ENCODE results near the gene EGLN2. TPM values are rescaled to one million over a fixed set of nuclear protein-coding genes. Genes with fewer than 3 reads are reported as not detected.
A peak's percentile ranks its signal among the peaks of the same experiment; 100 is the strongest.

The EGLN2 gene
- total RNA-seq (52.0 TPM), polyA plus RNA-seq (ENCODE audit: insufficient read depth in 1 of 8, insufficient read length in 8 of 8, low replicate concordance in 1 of 8) (10 to 100 TPM; 46.8 to 58.7 (median 52.4) TPM)
- long read RNA-seq, donor 1, transcript EGLN2-201 (6 exons, 2,102 nt): major isoform, 5 of 9 reads
- long read RNA-seq, donor 1, partial matches to known transcripts: 0 of 9 reads
- long read RNA-seq, donor 1, other reads (novel, unspliced or antisense): 0 of 9 reads
- long read RNA-seq, donor 2, partial matches to known transcripts: 0 of 1 reads
- long read RNA-seq, donor 2, other reads (novel, unspliced or antisense): 0 of 1 reads
- long read RNA-seq, donor 3, transcript EGLN2-201 (6 exons, 2,102 nt): major isoform, 12 of 23 reads
- long read RNA-seq, donor 3, partial matches to known transcripts: 6 of 23 reads
- long read RNA-seq, donor 3, other reads (novel, unspliced or antisense): 0 of 23 reads
- long read RNA-seq, donor 4, transcript EGLN2-201 (6 exons, 2,102 nt): major isoform, 9 of 16 reads
- long read RNA-seq, donor 4, transcript EGLN2-207 (5 exons, 2,821 nt): minor isoform, 6 of 16 reads
- long read RNA-seq, donor 4, partial matches to known transcripts: 0 of 16 reads
- long read RNA-seq, donor 4, other reads (novel, unspliced or antisense): 0 of 16 reads
- long read RNA-seq, donor 5, transcript EGLN2-201 (6 exons, 2,102 nt): major isoform, 16 of 38 reads
- long read RNA-seq, donor 5, transcript EGLN2-207 (5 exons, 2,821 nt): minor isoform, 13 of 38 reads
- long read RNA-seq, donor 5, partial matches to known transcripts: 5 of 38 reads
- long read RNA-seq, donor 5, other reads (novel, unspliced or antisense): 0 of 38 reads
- long read RNA-seq, donor 6, transcript EGLN2-207 (5 exons, 2,821 nt): minor isoform, 8 of 27 reads
- long read RNA-seq, donor 6, transcript EGLN2-201 (6 exons, 2,102 nt): major isoform, 18 of 27 reads
- long read RNA-seq, donor 6, partial matches to known transcripts: 0 of 27 reads
- long read RNA-seq, donor 6, other reads (novel, unspliced or antisense): 0 of 27 reads
- long read RNA-seq, donor 7, transcript EGLN2-201 (6 exons, 2,102 nt): major isoform, 9 of 56 reads
- long read RNA-seq, donor 7, transcript EGLN2-207 (5 exons, 2,821 nt): minor isoform, 6 of 56 reads
- long read RNA-seq, donor 7, partial matches to known transcripts: 37 of 56 reads
- long read RNA-seq, donor 7, other reads (novel, unspliced or antisense): 0 of 56 reads
- long read RNA-seq, donor 8, transcript EGLN2-207 (5 exons, 2,821 nt): major isoform, 5 of 8 reads
- long read RNA-seq, donor 8, partial matches to known transcripts: 0 of 8 reads
- long read RNA-seq, donor 8, other reads (novel, unspliced or antisense): 0 of 8 reads
- long read RNA-seq, donor 9, transcript EGLN2-207 (5 exons, 2,821 nt): major isoform, 9 of 28 reads
- long read RNA-seq, donor 9, transcript EGLN2-201 (6 exons, 2,102 nt): minor isoform, 7 of 28 reads
- long read RNA-seq, donor 9, partial matches to known transcripts: 7 of 28 reads
- long read RNA-seq, donor 9, other reads (novel, unspliced or antisense): 0 of 28 reads
- long read RNA-seq, donor 10, transcript EGLN2-201 (6 exons, 2,102 nt): minor isoform, 6 of 24 reads
- long read RNA-seq, donor 10, transcript EGLN2-207 (5 exons, 2,821 nt): major isoform, 7 of 24 reads
- long read RNA-seq, donor 10, partial matches to known transcripts: 8 of 24 reads
- long read RNA-seq, donor 10, other reads (novel, unspliced or antisense): 0 of 24 reads
- long read RNA-seq, donor 11, transcript EGLN2-207 (5 exons, 2,821 nt): major isoform, 8 of 33 reads
- long read RNA-seq, donor 11, transcript EGLN2-201 (6 exons, 2,102 nt): minor isoform, 7 of 33 reads
- long read RNA-seq, donor 11, partial matches to known transcripts: 17 of 33 reads
- long read RNA-seq, donor 11, other reads (novel, unspliced or antisense): 0 of 33 reads

GRCh38 chr19:40798683-40799557 is at the start of gene EGLN2:
TSS of gene EGLN2 (plus strand) at chr19:40799191. CDS start at chr19:40800573, 1,382 bp downstream.
- no peaks in the 10 kb centered on the region for H3K27me3 ChIP-seq (ENCODE audit: control insufficient read depth, insufficient read depth, low read length)
- peak; percentile 100 for DNase-seq
- H3K27ac ChIP-seq (ENCODE audit: low read length): peak within 1 kb of the TSS; percentile 95
- H3K36me3 ChIP-seq (ENCODE audit: control insufficient read depth, insufficient read depth, low read length): peaks cover 33% of the 10 kb centered on the region
- no peaks in the 10 kb centered on the region for H3K9me3 ChIP-seq (replicated peaks; ENCODE audit: control insufficient read depth, low read depth, low read length)
- H3K4me3 ChIP-seq (ENCODE audit: low read length): peak within 1 kb of the TSS; percentile 80
- WGBS (ENCODE audit: insufficient coverage): under 1% methylated on average over 59 of the region's 110 CpGs
- H3K4me1 ChIP-seq (ENCODE audit: control insufficient read depth, insufficient read depth, low read length): peaks cover 48% of the 10 kb centered on the region

GRCh38 chr19:40750058-40750873 is 48.7 kb upstream of the EGLN2 start, which contains the start of gene ACTMAP:
TSS of gene ACTMAP (minus strand) at chr19:40750477. CDS start at chr19:40749803, 674 bp downstream.
- Histone ChIP-seq H3K4me3 (ENCODE audit: low read length) (peak within 1 kb of the TSS; percentile 73), H3K4me1 (ENCODE audit: control insufficient read depth, insufficient read depth, low read length) (peaks cover 27% of the 10 kb centered on the region), H3K36me3 (ENCODE audit: control insufficient read depth, insufficient read depth, low read length) (peaks cover 11% of the 10 kb centered on the region), H3K27ac (ENCODE audit: low read length) (peak within 1 kb of the TSS; percentile 97), H3K27me3 (ENCODE audit: control insufficient read depth, insufficient read depth, low read length) (no peaks in the 10 kb centered on the region), H3K9me3 (replicated peaks; ENCODE audit: control insufficient read depth, low read depth, low read length) (no peaks in the 10 kb centered on the region)
- DNase-seq: peak; percentile 100
- WGBS (ENCODE audit: insufficient coverage): under 1% methylated on average over 31 of the region's 43 CpGs

- Histone ChIP-seq H3K9me3 (replicated peaks; ENCODE audit: control insufficient read depth, low read depth, low read length) (no peaks in the 10 kb centered on the region), H3K27ac (ENCODE audit: low read length) (peak within 1 kb of the TSS; percentile 97), H3K36me3 (ENCODE audit: control insufficient read depth, insufficient read depth, low read length) (peaks cover 19% of the 10 kb centered on the region), H3K4me3 (ENCODE audit: low read length) (peak within 1 kb of the TSS; percentile 73), H3K4me1 (ENCODE audit: control insufficient read depth, insufficient read depth, low read length) (peaks cover 27% of the 10 kb centered on the region), H3K27me3 (ENCODE audit: control insufficient read depth, insufficient read depth, low read length) (no peaks in the 10 kb centered on the region)
- WGBS (ENCODE audit: insufficient coverage): under 1% methylated on average over 45 of the region's 46 CpGs
- peak; percentile 99 for DNase-seq
Observed at GRCh38 chr19:40750874-40751537, 48.0 kb upstream of the EGLN2 start, which contains the start of gene SNRPA. TSS of gene SNRPA (plus strand) at chr19:40751203. CDS start at chr19:40751409, 206 bp downstream.

GRCh38 chr19:40752257-40752781 is 46.7 kb upstream of the EGLN2 start:
- no peaks in the 10 kb centered on the region for H3K27me3 ChIP-seq (ENCODE audit: control insufficient read depth, insufficient read depth, low read length)
- no peak for DNase-seq
- 83% methylated on average over 4 of the region's 12 CpGs for WGBS (ENCODE audit: insufficient coverage)
- H3K4me1 ChIP-seq (ENCODE audit: control insufficient read depth, insufficient read depth, low read length): peaks cover 27% of the 10 kb centered on the region
- H3K27ac ChIP-seq (ENCODE audit: low read length): no peak overlapping the region
- H3K9me3 ChIP-seq (replicated peaks; ENCODE audit: control insufficient read depth, low read depth, low read length): no peaks in the 10 kb centered on the region
- H3K4me3 ChIP-seq (ENCODE audit: low read length): peak overlapping the region; percentile 73
- peaks cover 31% of the 10 kb centered on the region for H3K36me3 ChIP-seq (ENCODE audit: control insufficient read depth, insufficient read depth, low read length)

GRCh38 chr19:40754611-40755247 is 44.3 kb upstream of the EGLN2 start:
- DNase-seq: no peak
- Histone ChIP-seq H3K4me1 (ENCODE audit: control insufficient read depth, insufficient read depth, low read length) (peaks cover 17% of the 10 kb centered on the region), H3K27me3 (ENCODE audit: control insufficient read depth, insufficient read depth, low read length) (no peaks in the 10 kb centered on the region), H3K9me3 (replicated peaks; ENCODE audit: control insufficient read depth, low read depth, low read length) (no peaks in the 10 kb centered on the region), H3K36me3 (ENCODE audit: control insufficient read depth, insufficient read depth, low read length) (peaks cover 48% of the 10 kb centered on the region), H3K4me3 (ENCODE audit: low read length) (no peak overlapping the region), H3K27ac (ENCODE audit: low read length) (no peak overlapping the region)
- 93% methylated on average over 6 of the region's 9 CpGs for WGBS (ENCODE audit: insufficient coverage)

GRCh38 chr19:40755248-40755624 is 43.8 kb upstream of the EGLN2 start:
- no peak for DNase-seq
- Histone ChIP-seq H3K4me1 (ENCODE audit: control insufficient read depth, insufficient read depth, low read length) (peaks cover 13% of the 10 kb centered on the region), H3K27me3 (ENCODE audit: control insufficient read depth, insufficient read depth, low read length) (no peaks in the 10 kb centered on the region), H3K36me3 (ENCODE audit: control insufficient read depth, insufficient read depth, low read length) (peaks cover 53% of the 10 kb centered on the region), H3K27ac (ENCODE audit: low read length) (no peak overlapping the region), H3K9me3 (replicated peaks; ENCODE audit: control insufficient read depth, low read depth, low read length) (no peaks in the 10 kb centered on the region), H3K4me3 (ENCODE audit: low read length) (no peak overlapping the region)
- WGBS (ENCODE audit: insufficient coverage): no CpG with 5 or more reads among the region's 3 CpGs

GRCh38 chr19:40755791-40756190 is 43.2 kb upstream of the EGLN2 start:
- Histone ChIP-seq H3K9me3 (replicated peaks; ENCODE audit: control insufficient read depth, low read depth, low read length) (no peaks in the 10 kb centered on the region), H3K27me3 (ENCODE audit: control insufficient read depth, insufficient read depth, low read length) (no peaks in the 10 kb centered on the region), H3K4me3 (ENCODE audit: low read length) (no peak overlapping the region), H3K27ac (ENCODE audit: low read length) (no peak overlapping the region), H3K4me1 (ENCODE audit: control insufficient read depth, insufficient read depth, low read length) (peaks cover 13% of the 10 kb centered on the region), H3K36me3 (ENCODE audit: control insufficient read depth, insufficient read depth, low read length) (peaks cover 58% of the 10 kb centered on the region)
- no peak for DNase-seq
- WGBS (ENCODE audit: insufficient coverage): 100% methylated on average over 3 of the region's 8 CpGs
